Smooth muscle cell (in vitro differentiated cells): ENCODE data around the gene SORCS2. TPM values are rescaled to one million over a fixed set of nuclear protein-coding genes. Genes with fewer than 3 reads are reported as not detected.

Source experiments
- DNase-seq: peaks from one replicate; lab custom pipeline; 2025; ENCODE audit not compliant: unreplicated experiment; lab: John Stamatoyannopoulos, UW
- H2AFZ ChIP-seq: fragments of 200-600 bp; sonication (generic); 2 replicates; pipeline ENCODE4 v1.6.0; 2016; ENCODE audit warnings: antibody characterized with exemption, low read depth, mild to moderate bottlenecking
- H3F3A ChIP-seq: fragments of 200-600 bp; sonication (generic); 2 replicates; pipeline ENCODE4 v1.6.0; 2017; ENCODE audit warnings: antibody characterized with exemption, low read depth
- H3K27ac ChIP-seq: fragments of 200-600 bp; sonication (generic); 2 replicates; pipeline ENCODE4 v1.5.1; 2016; ENCODE audit warnings: low read depth, mild to moderate bottlenecking
- H3K27me3 ChIP-seq: fragments of 200-600 bp; sonication (generic); 2 replicates; pipeline ENCODE4 v1.6.1; 2016; ENCODE audit warnings: low read depth, mild to moderate bottlenecking
- H3K36me3 ChIP-seq: fragments of 200-600 bp; sonication (generic); 2 replicates; pipeline ENCODE4 v1.5.1; 2016; ENCODE audit warnings: low read depth
- H3K4me1 ChIP-seq: fragments of 200-600 bp; sonication (generic); 2 replicates; pipeline ENCODE4 v1.5.1; 2016; ENCODE audit warnings: low read depth
- H3K4me2 ChIP-seq: fragments of 200-600 bp; sonication (generic); 2 replicates; pipeline ENCODE4 v1.6.0; 2016; ENCODE audit warnings: mild to moderate bottlenecking
- H3K4me3 ChIP-seq: fragments of 200-600 bp; sonication (generic); 2 replicates; pipeline ENCODE4 v1.5.1; 2016; ENCODE audit warnings: mild to moderate bottlenecking
- H3K79me2 ChIP-seq: fragments of 200-600 bp; sonication (generic); 2 replicates; pipeline ENCODE4 v1.6.0; 2016; ENCODE audit warnings: low read depth, mild to moderate bottlenecking
- H3K9ac ChIP-seq: fragments of 200-600 bp; sonication (generic); 2 replicates; pipeline ENCODE4 v1.6.0; 2016; ENCODE audit warnings: low read depth
- H3K9me3 ChIP-seq: fragments of 200-600 bp; sonication (generic); replicated peaks from 2 replicates; pipeline ENCODE4 v1.5.1; 2016; ENCODE audit warnings: low read depth
- H4K20me1 ChIP-seq: fragments of 200-600 bp; sonication (generic); 2 replicates; pipeline ENCODE4 v1.6.0; 2016; ENCODE audit warnings: low read depth
- WGBS: methylation state at CpG from one replicate; pipeline ENCODE4 v1.1.7; 2016; ENCODE audit warnings: low lambda C conversion rate; 5-methylcytosine and 5-hydroxymethylcytosine counted together
- polyA plus RNA-seq: library from polyadenylated mRNA; unstranded; fragments of >200 nt; fragmentation: Nextera tagmentation; extraction: Ambion mirVana; gene quantifications from 2 replicates; pipeline ENCODE4 v1.2.1, GENCODE V29; 2016
- total RNA-seq: library from RNA; depleted of rRNA; stranded (reverse); fragments of >200 nt; gene quantifications from 2 replicates; pipeline ENCODE4 v1.2.3, GENCODE V29; 2014
- TF ChIP-seq, protein P1 (sequence below): fragments of 200-600 bp; sonication (generic); IDR thresholded peaks from 2 replicates; pipeline ENCODE4 v1.5.1; 2017; ENCODE audit warnings: borderline replicate concordance, mild to moderate bottlenecking, antibody characterized with exemption; ENCODE audit not compliant: insufficient read depth, poor library complexity, severe bottlenecking

SORCS2 gene
- total and polyA plus RNA-seq, 2 experiments from 2014 or later: 5.2 to 9.3 TPM

DNA sequence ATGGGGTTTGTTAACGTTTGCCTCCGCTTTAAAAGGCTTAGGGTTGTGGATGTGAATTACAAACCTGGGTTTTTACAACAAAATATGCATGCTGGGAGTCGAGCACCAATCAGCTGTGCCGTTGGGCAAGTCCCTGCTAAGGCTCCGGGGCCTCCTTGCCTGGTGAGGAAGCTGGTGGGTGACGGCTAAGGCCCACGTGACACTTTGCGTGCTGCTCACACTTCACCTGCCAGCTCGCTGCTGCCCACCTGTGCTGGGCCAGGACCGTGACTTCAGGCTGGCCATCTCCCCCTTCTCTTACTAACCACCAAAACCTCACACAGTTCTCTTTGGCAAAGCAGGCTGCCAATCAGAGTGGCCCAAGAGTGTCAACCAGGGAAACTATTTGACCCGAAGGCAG lies 569.0 kb downstream of the SORCS2 start:
- no peak overlapping the region for H3K4me3 ChIP-seq
- DNase-seq: no peak
- no peak overlapping the region for H3K9ac ChIP-seq
- H4K20me1 ChIP-seq: peaks cover 99% of the 10 kb centered on the region
- no peak overlapping the region for H2AFZ ChIP-seq
- 88% methylated on average over 11 of the region's 11 CpGs for WGBS
- no peaks in the 10 kb centered on the region for H3K36me3 ChIP-seq
- no peaks in the 10 kb centered on the region for H3K27me3 ChIP-seq
- no peak overlapping the region for H3K4me2 ChIP-seq
- H3K4me1 ChIP-seq: peaks cover 11% of the 10 kb centered on the region
- H3K79me2 ChIP-seq: no peaks in the 10 kb centered on the region
- no peaks in the 10 kb centered on the region for H3F3A ChIP-seq
- no peak overlapping the region for H3K27ac ChIP-seq
- TF ChIP-seq, protein P1, sequence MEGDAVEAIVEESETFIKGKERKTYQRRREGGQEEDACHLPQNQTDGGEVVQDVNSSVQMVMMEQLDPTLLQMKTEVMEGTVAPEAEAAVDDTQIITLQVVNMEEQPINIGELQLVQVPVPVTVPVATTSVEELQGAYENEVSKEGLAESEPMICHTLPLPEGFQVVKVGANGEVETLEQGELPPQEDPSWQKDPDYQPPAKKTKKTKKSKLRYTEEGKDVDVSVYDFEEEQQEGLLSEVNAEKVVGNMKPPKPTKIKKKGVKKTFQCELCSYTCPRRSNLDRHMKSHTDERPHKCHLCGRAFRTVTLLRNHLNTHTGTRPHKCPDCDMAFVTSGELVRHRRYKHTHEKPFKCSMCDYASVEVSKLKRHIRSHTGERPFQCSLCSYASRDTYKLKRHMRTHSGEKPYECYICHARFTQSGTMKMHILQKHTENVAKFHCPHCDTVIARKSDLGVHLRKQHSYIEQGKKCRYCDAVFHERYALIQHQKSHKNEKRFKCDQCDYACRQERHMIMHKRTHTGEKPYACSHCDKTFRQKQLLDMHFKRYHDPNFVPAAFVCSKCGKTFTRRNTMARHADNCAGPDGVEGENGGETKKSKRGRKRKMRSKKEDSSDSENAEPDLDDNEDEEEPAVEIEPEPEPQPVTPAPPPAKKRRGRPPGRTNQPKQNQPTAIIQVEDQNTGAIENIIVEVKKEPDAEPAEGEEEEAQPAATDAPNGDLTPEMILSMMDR: no peak
- no peaks in the 10 kb centered on the region for H3K9me3 ChIP-seq

DNA sequence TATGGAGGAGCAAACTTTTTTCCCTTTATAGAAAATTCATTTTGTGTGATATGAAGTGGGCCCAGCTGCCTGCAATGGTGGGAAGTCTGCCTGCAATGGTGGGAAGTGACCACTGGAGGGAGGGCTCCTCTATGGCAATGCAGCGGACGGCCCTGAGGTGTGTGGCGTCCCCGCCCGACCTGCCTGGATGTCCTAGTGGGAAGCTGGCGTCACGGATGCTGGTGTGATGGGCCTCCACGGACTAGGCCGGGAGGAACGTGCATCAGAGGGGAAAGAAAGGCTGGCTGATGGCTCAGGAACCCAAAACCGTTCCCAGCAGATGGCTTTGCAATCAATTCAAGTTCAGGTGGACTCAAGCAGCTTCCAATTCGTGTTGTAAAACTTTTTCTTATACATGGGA lies 569.4 kb downstream of the SORCS2 start:
- H3K9ac ChIP-seq: no peak overlapping the region
- no peak overlapping the region for H3K27ac ChIP-seq
- H3K9me3 ChIP-seq: no peaks in the 10 kb centered on the region
- H2AFZ ChIP-seq: no peak overlapping the region
- no peaks in the 10 kb centered on the region for H3F3A ChIP-seq
- no peak for DNase-seq
- no peaks in the 10 kb centered on the region for H3K36me3 ChIP-seq
- peaks cover 11% of the 10 kb centered on the region for H3K4me1 ChIP-seq
- 61% methylated on average over 12 of the region's 12 CpGs for WGBS
- H3K79me2 ChIP-seq: no peaks in the 10 kb centered on the region
- H3K4me3 ChIP-seq: no peak overlapping the region
- H3K27me3 ChIP-seq: no peaks in the 10 kb centered on the region
- TF ChIP-seq, protein P1: peak; percentile 59
- no peak overlapping the region for H3K4me2 ChIP-seq
- H4K20me1 ChIP-seq: peaks cover 99% of the 10 kb centered on the region

DNA sequence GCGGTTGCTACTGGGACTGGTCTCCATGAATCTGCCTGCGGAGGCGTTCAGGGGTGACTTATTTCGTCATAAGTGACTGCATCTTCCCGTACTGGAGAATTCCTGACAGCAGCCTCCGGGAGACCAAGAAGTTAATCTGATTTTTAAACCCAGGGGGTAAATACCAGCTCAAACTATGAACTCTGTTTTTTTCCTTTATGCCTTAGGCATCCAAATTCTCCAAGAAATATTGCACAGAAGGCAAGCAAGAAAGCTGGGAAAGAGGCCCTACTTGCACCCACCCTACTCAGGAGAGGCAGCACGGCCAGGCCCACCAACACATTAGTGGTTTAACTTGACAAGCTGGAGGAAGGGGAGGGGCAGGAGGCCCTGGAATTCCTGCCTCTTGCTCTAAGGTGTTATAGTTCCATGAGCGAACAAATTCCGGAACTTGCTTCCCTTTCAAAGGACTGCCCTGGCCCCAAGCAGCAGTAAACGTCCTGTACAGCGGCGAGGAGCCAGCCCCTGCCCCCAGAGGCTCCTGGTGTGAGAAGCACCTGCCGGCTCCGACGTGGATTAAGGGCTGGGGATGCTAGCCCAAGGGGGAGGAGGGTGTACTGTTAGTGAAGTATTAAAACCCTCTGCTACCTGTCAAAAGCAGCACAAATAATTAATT lies 570.2 kb downstream of the SORCS2 start:
- Histone ChIP-seq H3K9ac (no peak overlapping the region), H3K27ac (no peak overlapping the region), H3K4me2 (no peak overlapping the region), H3K4me1 (peaks cover 11% of the 10 kb centered on the region), H3F3A (no peaks in the 10 kb centered on the region), H3K79me2 (no peaks in the 10 kb centered on the region), H3K36me3 (no peaks in the 10 kb centered on the region), H3K27me3 (no peaks in the 10 kb centered on the region), H3K4me3 (no peak overlapping the region), H4K20me1 (peaks cover 95% of the 10 kb centered on the region), H2AFZ (no peak overlapping the region), H3K9me3 (no peaks in the 10 kb centered on the region)
- TF ChIP-seq, protein P1: no peak
- WGBS: 82% methylated on average over 15 of the region's 15 CpGs
- no peak for DNase-seq

DNA sequence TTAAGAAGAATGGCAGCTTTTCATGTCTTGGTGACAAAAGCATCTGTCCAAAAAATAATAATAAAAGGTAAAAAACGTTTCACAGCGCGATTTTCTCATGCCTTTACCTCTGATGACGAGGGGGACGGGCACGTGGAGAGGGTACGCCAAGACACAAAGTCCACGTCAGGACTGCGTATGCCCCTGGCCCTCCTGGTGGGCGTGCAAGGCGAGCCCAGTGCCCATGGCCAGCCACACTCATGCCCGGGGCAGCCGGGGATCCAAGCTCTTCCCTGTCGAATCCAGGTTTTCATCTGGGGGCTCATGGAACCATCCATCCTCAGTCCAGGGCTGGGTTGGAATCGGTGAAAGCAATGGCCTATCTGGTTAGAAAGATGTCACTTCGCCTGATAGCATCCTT lies 570.8 kb downstream of the SORCS2 start:
- Histone ChIP-seq H3F3A (no peaks in the 10 kb centered on the region), H3K36me3 (no peaks in the 10 kb centered on the region), H2AFZ (no peak overlapping the region), H3K4me2 (no peak overlapping the region), H3K27me3 (no peaks in the 10 kb centered on the region), H3K4me3 (no peak overlapping the region), H3K9me3 (no peaks in the 10 kb centered on the region), H3K9ac (no peak overlapping the region), H3K79me2 (no peaks in the 10 kb centered on the region), H3K4me1 (peaks cover 5% of the 10 kb centered on the region), H3K27ac (no peak overlapping the region), H4K20me1 (peaks cover 95% of the 10 kb centered on the region)
- WGBS: 91% methylated on average over 16 of the region's 16 CpGs
- TF ChIP-seq, protein P1: no peak
- no peak for DNase-seq
